Loucy (cell line): ENCODE results near the gene PCSK9.

Experiments
- H2AFZ ChIP-seq: fragments of 200-600 bp; sonication (generic); 2 replicates; pipeline ENCODE4 v1.6.0; 2016; ENCODE audit warnings: antibody characterized with exemption, mild to moderate bottlenecking, low read length, moderate library complexity
- H3F3A ChIP-seq: fragments of 200-600 bp; 2 replicates; pipeline ENCODE4 v1.6.0; 2016; ENCODE audit warnings: antibody characterized with exemption, low read depth, mild to moderate bottlenecking
- H3K27me3 ChIP-seq: fragments of 200-600 bp; sonication (generic); 2 replicates; pipeline ENCODE4 v1.6.1; 2014; ENCODE audit warnings: low read length, mild to moderate bottlenecking; ENCODE audit not compliant: insufficient read depth, poor library complexity, severe bottlenecking
- H3K36me3 ChIP-seq: fragments of 200-600 bp; sonication (generic); 2 replicates; pipeline ENCODE4 v1.6.1; 2016; ENCODE audit warnings: low read length; ENCODE audit not compliant: insufficient read depth
- H3K4me1 ChIP-seq: fragments of 200-600 bp; sonication (generic); 2 replicates; pipeline ENCODE4 v1.5.1; 2014; ENCODE audit warnings: low read length, mild to moderate bottlenecking; ENCODE audit not compliant: insufficient read depth, poor library complexity, severe bottlenecking
- H3K4me2 ChIP-seq: fragments of 200-600 bp; sonication (generic); 2 replicates; pipeline ENCODE4 v1.6.0; 2014; ENCODE audit warnings: antibody characterized with exemption, low read length, low read depth, mild to moderate bottlenecking; ENCODE audit not compliant: poor library complexity, severe bottlenecking
- H3K4me3 ChIP-seq: fragments of 200-600 bp; sonication (generic); 2 replicates; pipeline ENCODE4 v1.5.1; 2014; ENCODE audit warnings: low read length, mild to moderate bottlenecking, mixed read lengths; ENCODE audit not compliant: poor library complexity, severe bottlenecking
- H3K79me2 ChIP-seq: fragments of 200-600 bp; sonication (generic); 2 replicates; pipeline ENCODE4 v1.6.1; 2014; ENCODE audit warnings: low read length; ENCODE audit not compliant: insufficient read depth
- H3K9ac ChIP-seq: fragments of 200-600 bp; sonication (generic); 2 replicates; pipeline ENCODE4 v1.6.0; 2014; ENCODE audit warnings: mild to moderate bottlenecking, low read depth, low read length, moderate library complexity; ENCODE audit not compliant: poor library complexity, severe bottlenecking
- H3K9me2 ChIP-seq: fragments of 200-600 bp; sonication (generic); replicated peaks from 2 replicates; pipeline ENCODE4 v1.6.1; 2016; ENCODE audit warnings: low read depth, low read length, mixed read lengths
- H3K9me3 ChIP-seq: fragments of 200-600 bp; sonication (generic); 2 replicates; pipeline ENCODE4 v1.6.1; 2014; ENCODE audit warnings: mild to moderate bottlenecking, antibody characterized with exemption, low read length, low read depth; ENCODE audit not compliant: insufficient read depth
- H4K20me1 ChIP-seq: fragments of 200-600 bp; sonication (generic); 2 replicates; pipeline ENCODE4 v1.6.0; 2014; ENCODE audit warnings: antibody characterized with exemption, low read length, mild to moderate bottlenecking; ENCODE audit not compliant: insufficient read depth, poor library complexity, severe bottlenecking
- CTCF ChIP-seq: fragments of 200-600 bp; sonication (generic); conservative IDR thresholded peaks from 2 replicates; pipeline ENCODE4 v1.5.1; 2014; ENCODE audit warnings: mild to moderate bottlenecking, antibody characterized with exemption, low read length
- EZH2phosphoT487 ChIP-seq: fragments of 200-600 bp; IDR thresholded peaks from 2 replicates; pipeline ENCODE4 v1.6.1; 2018; ENCODE audit warnings: antibody characterized with exemption, mild to moderate bottlenecking, moderate library complexity, borderline replicate concordance

The PCSK9 gene

DNA sequence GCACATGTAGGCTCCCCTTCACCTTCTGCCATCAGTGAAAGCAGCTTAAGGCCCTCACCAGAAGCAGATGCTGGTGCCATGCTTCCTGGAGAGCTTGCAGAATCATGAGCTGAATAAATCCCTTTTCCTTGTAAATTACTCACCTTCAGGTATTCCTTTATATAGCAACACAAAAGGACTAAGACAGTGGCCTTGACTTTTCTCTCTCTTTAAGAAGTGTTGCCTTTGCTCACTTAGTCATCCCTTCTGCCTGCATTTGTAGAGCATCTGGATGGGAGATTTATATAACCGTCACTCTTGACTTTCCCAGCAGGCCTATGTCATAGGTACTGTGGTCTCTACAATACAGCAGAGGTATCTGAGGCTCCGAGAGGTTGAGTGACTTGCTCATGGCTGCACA is 3.7 kb downstream of the PCSK9 start:
- H3F3A ChIP-seq = no peaks in the 10 kb centered on the region
- H2AFZ ChIP-seq = no peak overlapping the region
- H3K9me2 ChIP-seq = no peaks in the 10 kb centered on the region
- no peaks in the 10 kb centered on the region for H3K36me3 ChIP-seq
- H3K27me3 ChIP-seq = no peaks in the 10 kb centered on the region
- H3K4me1 ChIP-seq = no peaks in the 10 kb centered on the region
- no peak for TF ChIP-seq CTCF
- no peak for TF ChIP-seq EZH2phosphoT487
- no peaks in the 10 kb centered on the region for H3K9me3 ChIP-seq
- H3K79me2 ChIP-seq = no peaks in the 10 kb centered on the region
- no peak overlapping the region for H3K4me2 ChIP-seq
- H4K20me1 ChIP-seq = no peaks in the 10 kb centered on the region
- H3K9ac ChIP-seq = no peak overlapping the region
- H3K4me3 ChIP-seq = no peak overlapping the region

GRCh38 chr1:55043726-55044125 is 4.4 kb downstream of the PCSK9 start:
- no peaks in the 10 kb centered on the region for H3K27me3 ChIP-seq
- H3K4me2 ChIP-seq = no peak overlapping the region
- H3K79me2 ChIP-seq = no peaks in the 10 kb centered on the region
- H4K20me1 ChIP-seq = no peaks in the 10 kb centered on the region
- H3K4me3 ChIP-seq = no peak overlapping the region
- no peaks in the 10 kb centered on the region for H3F3A ChIP-seq
- H2AFZ ChIP-seq = no peak overlapping the region
- no peaks in the 10 kb centered on the region for H3K36me3 ChIP-seq
- no peaks in the 10 kb centered on the region for H3K9me2 ChIP-seq
- TF ChIP-seq EZH2phosphoT487 (no peak), CTCF (no peak)
- no peaks in the 10 kb centered on the region for H3K4me1 ChIP-seq
- no peak overlapping the region for H3K9ac ChIP-seq
- no peaks in the 10 kb centered on the region for H3K9me3 ChIP-seq

- Histone ChIP-seq H3K79me2 (no peaks in the 10 kb centered on the region), H2AFZ (no peak overlapping the region), H4K20me1 (no peaks in the 10 kb centered on the region), H3K36me3 (no peaks in the 10 kb centered on the region), H3F3A (no peaks in the 10 kb centered on the region), H3K4me1 (no peaks in the 10 kb centered on the region), H3K4me3 (no peak overlapping the region), H3K27me3 (no peaks in the 10 kb centered on the region), H3K9me2 (no peaks in the 10 kb centered on the region), H3K4me2 (no peak overlapping the region), H3K9me3 (no peaks in the 10 kb centered on the region), H3K9ac (no peak overlapping the region)
- TF ChIP-seq EZH2phosphoT487 = no peak
- no peak for TF ChIP-seq CTCF
These were observed 5.5 kb downstream of the PCSK9 start for GRCh38 chr1:55044617-55045397.
